HL-60/S4 (cell line): ENCODE results near the gene PRDM16.

ENCODE experiments used
- in situ Hi-C: fragments of 300-500 bp; cut with MboI; formaldehyde crosslinking; loops from 2 replicates; pipeline ENCODE4 v1.14.3; 2022; ENCODE audit warnings: low sequenced_read_pairs

Gene PRDM16

GRCh38 chr1:3219791-3220467 is 150.9 kb downstream of the PRDM16 start:
- in situ Hi-C loops, result no loop called here

DNA sequence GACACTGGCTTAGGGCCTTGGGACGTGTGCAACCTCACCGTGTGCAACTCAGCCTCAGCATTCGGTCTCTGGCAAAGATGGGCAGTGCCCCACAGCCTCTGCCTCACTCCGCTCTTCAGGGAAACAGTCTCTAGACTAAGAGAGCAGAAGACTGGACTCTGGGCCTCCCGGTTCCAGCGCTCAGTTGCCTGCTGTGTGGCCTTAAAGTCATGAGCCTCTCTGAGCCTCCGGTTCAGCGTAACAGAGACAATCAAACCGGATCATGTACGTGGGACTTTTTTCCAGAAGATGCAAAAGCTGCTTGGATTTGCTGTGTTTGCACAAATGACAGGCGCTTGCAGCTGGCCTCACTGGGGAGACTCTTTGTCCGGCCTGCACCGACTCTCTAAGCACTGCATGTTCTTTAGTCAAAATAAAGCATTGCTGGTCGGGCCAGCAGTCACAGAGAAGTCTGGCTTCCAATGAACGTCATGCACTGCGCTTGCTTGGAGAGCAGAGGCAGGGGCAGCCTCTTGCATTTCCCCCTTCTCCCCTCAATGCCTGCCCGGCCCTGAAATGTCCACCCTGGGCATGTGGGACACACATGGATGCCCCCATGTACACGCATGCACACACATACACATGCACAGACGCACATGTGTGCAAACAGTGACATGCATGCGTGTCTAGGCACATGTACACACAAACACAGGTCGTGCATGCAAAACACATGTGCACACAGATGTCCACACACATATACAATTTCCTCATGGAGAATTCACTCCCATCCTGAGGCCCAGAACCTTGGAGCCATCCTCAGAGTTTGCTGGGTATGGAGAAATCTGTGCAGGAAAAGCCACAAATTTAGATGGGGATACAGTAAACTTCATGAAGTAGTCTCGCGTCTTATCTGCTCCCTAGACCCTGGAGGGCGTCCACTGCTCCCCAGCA is 152.4 kb downstream of the PRDM16 start:
- in situ Hi-C loops, result no loop called here

DNA sequence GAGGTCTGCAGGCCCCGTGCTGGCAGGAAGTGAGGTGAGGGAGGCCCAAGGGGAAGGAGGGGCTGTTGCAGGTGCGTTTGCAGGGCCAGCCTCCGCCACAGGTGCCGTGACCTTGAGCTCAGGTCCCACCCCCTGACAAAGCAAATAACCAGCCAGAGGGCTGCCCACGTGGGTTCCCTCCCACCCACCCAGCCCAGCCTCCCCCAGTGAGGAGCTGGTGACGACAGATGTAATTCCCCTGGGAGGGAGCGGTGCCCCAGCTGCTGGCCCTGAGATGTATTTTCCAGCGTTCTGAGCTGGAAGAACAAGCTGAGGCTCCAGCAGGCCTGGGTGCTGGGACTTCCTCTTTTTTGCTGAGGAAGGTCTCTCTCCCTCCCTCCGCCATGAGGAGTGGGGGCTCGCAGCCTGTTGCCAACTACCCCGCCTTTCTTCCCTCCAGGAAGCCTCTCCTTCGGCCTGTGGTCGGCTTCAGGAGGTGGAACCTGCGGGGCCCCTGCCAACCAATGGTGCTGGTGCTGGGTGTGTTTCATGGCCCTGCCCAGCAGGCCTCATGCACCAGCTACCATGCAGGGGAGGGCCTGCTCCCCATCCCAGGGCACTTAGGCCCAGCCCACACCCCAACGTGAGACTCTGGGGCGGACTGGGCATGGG is 153.2 kb downstream of the PRDM16 start:
- in situ Hi-C loops, result no loop called here

DNA sequence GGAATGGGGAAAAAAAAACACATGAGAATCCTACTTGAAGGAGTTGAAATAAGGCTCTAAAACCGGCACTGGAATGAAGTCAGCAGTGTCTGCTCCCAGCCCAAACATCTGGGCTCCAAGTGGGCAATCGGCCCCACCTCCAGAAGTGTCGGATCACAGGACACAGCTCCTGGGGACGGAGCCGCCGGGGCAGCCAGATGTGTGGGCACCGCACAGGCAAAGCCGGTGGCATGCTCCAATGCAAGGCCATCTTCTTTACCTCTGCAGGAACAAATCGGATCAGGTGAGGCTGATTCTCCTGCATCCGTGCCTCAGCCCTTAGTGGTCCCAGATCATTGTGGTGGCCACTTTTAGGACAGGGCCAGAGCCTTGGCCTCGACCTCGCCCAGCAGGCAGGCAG is 156.7 kb downstream of the PRDM16 start:
- in situ Hi-C loops, result no loop called here

DNA sequence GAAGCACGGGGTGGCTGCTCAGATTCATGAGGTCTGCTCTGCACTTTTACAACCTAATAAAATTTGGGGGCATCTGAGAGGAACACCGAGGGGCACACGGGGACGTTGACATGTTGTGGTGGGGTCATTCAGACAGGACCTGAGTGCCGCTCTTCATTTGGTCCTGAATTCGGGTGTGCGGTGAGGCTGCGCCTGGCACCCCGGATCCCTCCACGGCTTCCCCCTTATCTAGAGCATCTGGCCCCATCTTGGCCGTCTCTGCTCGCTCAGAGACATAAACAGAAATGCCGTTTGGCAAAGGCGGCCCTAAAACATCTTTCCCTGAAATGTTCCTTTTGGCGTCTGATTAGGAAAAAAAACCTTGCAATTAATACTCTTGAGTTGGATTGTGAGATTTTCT is 157.2 kb downstream of the PRDM16 start:
- in situ Hi-C loops, result no loop called here

DNA sequence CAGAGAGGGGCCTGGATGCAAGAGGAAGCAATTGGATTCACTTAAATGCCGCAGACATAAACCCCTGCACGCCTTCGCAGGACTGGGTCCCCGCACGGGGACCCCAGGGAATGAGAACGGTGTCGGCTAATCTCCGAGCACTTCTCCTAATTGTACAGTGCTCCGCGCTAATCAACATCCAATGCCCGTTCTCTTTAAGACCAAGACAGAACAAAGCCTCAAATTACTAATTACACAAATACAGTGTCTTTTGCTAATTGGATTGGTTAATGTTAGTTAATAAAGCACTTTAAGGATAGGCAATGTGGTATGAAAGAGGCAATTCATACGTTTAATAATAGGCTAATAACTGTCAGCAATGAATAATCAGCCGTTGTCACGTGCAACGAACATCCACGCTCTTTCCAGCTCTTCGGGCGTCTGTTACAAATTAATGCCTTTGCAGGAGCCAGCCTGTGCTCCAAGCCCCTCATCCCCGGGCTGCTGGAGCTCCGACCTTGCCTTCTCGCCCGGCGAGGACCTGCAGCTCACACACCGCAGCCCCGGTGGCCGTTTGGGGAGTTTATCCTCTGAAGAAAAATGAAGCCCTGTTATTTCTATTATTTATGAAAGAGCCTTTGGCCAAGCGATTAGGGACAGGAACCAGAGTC is 157.8 kb downstream of the PRDM16 start:
- in situ Hi-C loops, result no loop called here

DNA sequence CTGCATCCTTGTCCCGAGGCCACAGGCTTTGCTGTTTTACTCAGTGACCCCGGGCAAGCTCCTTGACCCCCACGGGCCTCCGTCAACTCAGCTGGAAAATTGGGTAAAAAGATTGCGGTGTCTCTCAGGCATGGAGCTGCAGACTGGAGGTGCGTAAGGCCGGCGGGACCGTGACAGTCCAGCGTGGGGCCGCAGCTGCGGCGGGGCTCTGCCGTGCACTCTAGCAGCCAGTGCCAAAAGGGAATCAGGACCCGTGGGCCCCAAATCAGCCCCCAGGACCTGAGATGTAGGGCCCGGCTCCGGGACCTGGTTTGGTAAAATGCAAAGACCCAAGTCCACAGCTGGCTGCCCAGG is 158.3 kb downstream of the PRDM16 start:
- in situ Hi-C loops, result no loop called here

DNA sequence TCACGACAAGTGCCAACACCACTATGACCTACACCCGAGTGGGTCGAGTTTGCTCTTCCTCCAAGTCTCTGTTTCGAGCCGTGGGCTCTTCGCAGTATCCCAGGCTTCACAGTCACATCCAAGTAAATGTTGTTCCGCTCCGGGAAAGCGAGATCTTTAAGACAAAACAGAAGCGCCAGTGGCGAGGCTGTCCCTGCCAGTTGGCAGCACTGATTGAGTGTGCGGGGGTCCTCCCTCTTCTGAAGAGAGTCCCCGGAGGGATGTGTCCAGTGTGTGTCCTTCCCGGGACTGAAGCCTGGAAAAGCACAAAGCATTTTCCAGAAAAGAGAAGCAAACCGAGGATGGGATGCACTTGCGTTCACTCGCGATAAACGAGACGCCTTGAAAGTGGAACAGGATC is 158.9 kb downstream of the PRDM16 start:
- in situ Hi-C loops, result no loop called here

DNA sequence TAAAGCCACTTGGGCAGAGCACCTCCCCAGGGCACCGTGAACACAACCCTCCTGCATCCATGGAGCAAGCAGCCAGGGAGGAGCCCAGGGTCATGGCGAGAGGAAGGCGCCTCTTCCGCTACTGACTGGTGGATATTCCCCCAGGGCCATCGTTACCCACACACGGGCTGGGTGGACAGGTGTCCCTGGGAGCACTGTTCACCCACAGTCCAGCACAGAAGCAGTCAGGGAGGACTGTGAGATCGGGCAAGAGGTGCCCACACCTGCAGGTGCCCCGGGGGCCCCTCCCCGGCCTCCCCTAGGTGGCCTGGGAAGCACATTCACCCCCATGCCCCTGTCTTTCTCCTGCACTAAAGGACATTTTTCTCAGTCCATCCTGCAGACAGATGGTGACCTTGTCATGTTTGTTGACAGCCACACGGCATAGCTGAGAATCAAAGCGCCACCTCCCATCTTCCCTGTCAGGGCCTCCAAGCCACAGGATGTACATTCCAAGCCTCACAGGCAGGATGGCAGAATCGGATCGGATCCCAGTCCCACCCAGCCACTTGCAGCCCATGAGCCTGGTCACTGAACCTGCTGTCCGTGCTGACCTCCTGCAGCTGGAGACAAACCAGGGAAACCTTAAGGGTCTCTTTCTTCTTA is 160.2 kb downstream of the PRDM16 start:
- in situ Hi-C loops, result no loop called here

DNA sequence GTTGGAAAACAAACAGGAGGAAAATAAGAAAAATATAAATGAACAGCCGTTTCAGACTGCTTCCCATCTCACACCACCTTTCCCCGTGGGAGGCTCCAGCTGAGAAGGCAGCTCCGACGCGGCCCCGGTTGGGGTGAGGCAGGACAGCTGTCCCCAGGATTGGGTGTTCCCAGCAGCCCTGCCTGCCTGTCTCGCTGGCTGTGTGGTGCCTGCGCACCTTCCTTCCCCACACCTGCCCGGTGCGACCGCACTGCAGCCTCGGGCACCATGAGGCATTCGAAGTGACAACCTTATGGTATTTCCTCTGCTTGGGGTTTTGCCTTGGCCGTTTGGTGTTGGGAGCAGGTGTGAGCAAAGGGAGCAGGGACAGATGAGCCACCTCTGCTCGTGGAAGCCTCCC is 161.6 kb downstream of the PRDM16 start:
- in situ Hi-C loops, result no loop called here

DNA sequence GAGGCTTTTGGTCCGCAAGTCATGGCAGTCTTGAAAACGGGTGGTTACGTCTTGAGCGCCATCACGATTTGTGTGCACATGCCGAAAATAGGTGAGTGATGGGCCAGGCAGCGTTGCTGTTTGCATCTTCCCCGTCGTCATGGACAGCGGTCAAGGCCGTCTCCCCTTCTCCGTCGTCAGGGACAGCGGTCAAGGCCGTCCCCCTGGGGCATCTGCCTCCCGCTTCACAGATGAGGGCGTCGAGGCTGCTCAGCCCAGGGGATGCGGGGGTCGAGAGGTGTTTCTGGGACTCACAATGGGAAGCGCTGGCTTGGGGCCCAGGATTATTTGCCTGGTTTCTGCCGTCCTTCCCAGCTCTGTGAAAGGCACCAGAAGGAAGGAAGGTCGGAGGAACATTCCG is 162.2 kb downstream of the PRDM16 start:
- in situ Hi-C loops, result no loop called here

GRCh38 chr1:3231826-3232225 is 162.8 kb downstream of the PRDM16 start:
- in situ Hi-C loops, result no loop called here

- in situ Hi-C loops, result no loop called here
Measured at GRCh38 chr1:3233031-3233430, 164.0 kb downstream of the PRDM16 start.

DNA sequence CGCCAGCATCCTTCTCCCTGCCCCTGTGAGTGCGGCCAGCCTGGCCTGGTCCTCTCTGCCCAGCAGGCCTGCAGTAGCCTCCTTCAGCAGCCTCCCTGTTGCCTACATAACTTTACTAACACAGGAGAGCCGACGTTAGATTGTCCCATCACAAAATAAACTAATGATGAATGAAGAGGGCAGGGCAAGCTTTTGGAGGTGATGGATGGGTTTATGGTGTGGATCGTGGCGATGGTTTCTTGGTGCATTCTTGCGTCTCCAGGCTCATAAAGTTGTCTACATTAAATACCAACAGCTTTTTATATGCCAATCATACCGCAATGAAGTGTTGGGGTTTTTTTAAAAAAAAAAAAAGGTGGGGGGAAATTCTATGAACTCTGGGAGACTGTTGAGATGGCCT is 164.5 kb downstream of the PRDM16 start:
- in situ Hi-C loops, result no loop called here

DNA sequence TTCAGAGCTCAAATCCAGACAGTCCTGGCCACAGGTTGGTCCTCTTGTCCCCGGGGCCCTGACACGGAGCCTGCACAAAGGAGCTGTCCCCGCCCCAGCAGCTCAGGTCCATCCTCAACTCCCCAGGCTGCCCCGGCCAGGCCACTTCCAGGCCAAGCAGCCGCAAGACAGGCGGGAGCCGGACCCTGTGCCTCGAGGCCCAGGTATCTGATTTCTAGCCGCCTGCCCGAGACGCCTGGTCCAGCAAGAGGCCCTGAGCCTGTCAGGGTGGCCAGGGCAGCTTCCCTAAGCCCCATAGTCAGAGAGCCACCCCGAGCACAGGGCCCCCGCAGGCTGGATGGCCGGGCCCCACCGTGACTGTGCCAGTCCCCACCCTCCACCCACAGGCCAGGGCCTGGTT is 165.3 kb downstream of the PRDM16 start:
- in situ Hi-C loops, result no loop called here

- in situ Hi-C loops, result no loop called here
Measured at GRCh38 chr1:3234956-3235355, 166.0 kb downstream of the PRDM16 start.

DNA sequence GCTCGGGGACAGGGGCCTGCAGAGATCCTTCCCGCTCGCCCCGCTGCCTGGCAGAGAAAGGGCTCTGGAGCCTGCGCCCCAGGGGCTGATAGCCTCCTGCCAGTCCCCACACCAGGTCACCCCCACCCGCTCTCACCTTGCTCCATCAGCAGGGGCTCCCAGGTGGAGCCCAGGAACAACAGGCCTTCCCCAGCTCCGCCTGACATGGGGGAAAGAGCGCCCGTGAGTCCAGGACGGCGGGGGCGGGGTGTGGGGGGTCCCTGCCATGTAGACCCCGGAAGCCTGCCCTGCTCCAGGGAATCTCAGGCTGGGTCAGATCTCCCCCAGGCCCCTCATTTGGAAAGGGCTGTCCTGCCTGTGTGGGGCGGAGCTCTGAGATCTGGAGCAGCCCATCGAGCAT is 166.5 kb downstream of the PRDM16 start:
- in situ Hi-C loops, result no loop called here

DNA sequence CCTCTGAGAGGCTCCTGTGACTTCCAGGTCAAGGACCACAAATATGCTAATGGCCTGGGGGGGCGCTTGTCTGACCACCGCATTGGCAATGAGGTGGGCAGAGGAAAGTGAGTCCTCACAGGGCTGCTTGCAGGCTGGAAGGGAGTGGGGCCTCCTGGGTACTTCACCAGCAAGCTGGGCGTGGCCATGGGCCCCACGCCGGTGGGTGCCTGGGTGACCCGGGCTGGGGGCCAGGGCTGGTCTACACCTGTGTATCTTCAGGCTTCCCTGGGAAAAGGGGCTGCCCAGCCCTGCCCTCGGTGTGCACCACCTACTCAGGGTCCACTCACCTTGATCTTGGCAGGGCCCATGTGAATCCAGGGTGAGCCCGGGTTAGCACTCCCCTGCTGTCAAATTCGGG is 167.4 kb downstream of the PRDM16 start:
- in situ Hi-C loops, result no loop called here

DNA sequence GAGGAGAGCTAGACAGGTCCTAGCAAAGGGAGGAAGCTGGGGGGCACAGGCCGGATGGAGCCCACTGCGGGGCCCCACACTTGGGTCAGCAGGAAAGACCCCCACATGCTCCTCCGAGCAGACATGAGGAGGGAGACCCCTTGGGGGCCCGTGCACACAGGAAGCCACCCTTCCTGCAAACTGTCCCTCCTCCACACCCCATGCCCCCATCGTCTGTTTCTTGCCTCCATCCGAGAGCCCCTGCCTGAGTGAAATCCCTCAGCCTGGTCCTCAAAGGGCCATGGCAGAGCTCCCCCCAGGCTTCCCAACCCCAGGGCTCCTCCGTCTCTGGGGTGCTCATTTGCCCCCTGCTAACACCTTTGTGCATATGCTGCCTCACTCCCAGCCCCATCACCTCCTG is 168.0 kb downstream of the PRDM16 start:
- in situ Hi-C loops, result no loop called here

DNA sequence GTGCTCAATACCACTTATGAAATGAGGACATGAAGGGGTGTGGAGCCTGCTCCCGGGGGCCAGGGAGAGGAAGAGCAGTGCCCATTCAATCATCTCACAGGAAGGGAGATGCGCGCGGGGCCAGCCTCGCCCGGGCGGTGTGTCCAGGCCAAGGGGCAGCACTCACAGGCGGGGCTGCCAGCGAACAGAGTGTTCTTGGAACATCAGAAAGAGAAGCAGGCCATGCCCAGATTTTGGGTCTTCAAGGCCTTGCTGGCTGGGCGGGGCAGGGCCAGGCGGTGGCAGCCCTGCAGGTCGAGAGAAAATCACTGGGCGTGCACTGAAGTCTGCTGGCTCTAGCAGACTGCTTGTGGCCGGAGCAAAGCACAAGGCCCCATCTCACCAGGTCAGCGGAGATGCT is 168.6 kb downstream of the PRDM16 start:
- in situ Hi-C loops, result no loop called here
